ENCODE data around the gene PDE4D.
"Not testable (repeated sequence)": the region's sequence is repeated elsewhere in the genome, so short reads cannot be mapped to it uniquely, and the experiment has no call there.

Gene PDE4D

DNA sequence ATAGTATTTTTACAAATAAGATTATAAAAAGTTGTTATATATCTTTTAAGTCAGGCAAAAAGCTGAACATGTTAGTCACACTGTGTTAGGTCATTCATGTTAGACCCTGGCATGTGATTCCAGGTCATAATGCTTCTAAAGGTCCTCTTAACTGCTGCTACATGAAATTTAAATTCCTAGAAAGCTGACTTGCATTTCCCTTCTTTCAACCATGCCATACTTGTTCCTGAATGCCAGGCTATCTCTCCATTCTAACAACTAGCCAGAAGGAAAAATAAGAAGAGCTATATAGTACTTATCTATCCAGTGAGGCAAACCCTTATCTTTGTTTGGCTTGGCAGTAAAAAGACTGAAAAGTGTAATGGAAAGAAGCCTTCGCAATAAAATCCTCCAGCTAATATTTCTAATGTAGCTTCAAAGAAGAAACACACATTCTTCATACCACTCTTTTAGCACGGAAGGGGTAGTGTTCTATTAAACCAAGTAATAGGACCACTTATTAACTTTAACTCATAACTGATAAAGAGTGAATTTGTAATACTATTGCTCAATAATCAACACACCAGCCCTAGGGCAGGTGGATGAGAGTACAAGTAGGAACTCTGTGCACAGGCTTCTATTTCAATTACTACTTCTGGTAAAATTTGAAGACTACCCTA lies 310.2 kb downstream of the PDE4D start:
- DNase-seq (ENCODE audit: low read depth in 2 of 2), result no peak

DNA sequence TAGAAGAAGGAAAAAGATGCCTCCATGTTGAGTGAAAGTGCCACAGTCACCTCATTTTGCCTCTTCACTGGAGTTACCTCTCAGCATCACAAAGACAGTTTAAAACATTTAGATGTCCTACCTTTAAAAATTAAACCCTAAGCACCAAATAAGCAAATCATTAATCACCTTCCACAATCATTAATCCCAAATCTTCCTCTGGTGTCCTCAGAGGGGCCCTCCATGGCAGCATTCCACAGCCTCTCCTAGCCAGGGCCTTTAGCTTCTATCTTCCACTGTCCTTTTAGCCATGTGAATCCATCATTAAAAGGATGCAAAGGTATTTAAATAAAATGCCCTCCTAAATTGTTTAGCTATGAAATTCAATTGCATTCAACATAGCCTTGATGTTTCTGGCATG lies 310.8 kb downstream of the PDE4D start:
- no peak for DNase-seq (ENCODE audit: low read depth in 2 of 2)

DNA sequence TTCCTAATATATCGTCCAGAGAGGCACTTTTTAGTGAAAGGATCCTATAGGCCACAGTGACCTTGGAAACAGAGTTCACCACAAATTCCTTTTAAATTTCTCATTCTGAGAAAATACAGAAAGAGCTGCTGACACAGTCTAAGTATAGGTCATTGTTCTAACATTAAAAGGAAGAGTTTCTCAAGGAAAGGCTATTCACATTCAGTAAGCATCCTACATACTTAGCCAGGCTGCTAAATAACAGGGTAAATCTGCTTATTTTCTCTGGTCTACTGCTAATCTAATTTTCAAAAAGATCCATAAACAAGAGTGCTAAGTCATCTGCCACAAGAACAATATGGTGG lies 313.7 kb downstream of the PDE4D start:
- no peak for DNase-seq (ENCODE audit: low read depth in 2 of 2)

DNA sequence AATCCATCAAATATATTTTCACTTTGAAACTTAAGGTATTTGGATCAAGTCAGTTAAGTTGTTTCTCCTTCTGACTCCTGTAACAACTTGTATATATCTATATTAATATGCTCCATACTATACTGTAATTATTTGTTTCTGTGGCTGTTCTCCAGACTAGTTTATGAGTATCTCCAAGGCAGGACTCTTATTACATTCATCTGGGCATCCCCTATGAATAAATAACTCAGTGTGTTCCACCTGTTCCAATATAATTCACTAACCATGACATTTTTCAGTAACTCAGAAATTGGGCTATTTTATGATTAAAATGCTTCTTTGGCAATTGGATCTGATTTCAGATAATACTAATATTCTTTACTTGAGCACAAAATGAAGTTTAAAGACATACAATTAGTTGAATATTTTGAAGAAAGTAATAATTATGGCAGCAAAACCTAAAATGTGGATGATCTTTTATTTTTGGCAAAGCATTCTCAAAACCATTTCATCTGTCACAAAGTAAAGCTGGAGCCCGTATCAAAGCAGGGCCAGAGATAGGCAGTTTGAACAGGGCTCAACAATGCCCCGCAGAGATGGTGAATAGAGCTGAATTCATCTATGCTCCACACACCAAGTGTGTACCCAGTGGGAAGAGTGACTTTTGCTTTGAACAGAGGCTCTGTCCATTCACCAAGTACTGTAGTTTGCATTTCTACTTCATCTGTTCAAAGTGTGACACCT lies 314.3 kb downstream of the PDE4D start:
- no peak for DNase-seq (ENCODE audit: low read depth in 2 of 2)

DNA sequence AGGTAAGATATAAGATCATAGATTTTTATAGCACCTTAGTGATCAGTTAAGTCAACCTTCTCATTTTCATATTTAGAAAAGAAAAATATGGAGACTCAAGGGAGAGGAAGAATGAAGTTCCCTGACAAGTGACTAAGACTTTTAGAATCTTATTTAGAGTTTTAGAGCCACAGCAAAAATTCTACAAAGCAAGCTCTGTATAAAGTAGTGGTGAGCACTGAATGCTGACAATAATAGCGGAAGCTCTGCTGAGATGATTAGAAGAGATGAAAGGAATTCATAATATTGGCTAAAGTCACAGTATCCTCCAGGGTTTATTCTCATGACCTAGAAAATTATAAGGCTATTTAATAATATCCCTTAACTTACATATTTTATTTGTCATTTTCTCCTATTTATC lies 316.0 kb downstream of the PDE4D start:
- DNase-seq (ENCODE audit: low read depth in 2 of 2), result no peak

DNA sequence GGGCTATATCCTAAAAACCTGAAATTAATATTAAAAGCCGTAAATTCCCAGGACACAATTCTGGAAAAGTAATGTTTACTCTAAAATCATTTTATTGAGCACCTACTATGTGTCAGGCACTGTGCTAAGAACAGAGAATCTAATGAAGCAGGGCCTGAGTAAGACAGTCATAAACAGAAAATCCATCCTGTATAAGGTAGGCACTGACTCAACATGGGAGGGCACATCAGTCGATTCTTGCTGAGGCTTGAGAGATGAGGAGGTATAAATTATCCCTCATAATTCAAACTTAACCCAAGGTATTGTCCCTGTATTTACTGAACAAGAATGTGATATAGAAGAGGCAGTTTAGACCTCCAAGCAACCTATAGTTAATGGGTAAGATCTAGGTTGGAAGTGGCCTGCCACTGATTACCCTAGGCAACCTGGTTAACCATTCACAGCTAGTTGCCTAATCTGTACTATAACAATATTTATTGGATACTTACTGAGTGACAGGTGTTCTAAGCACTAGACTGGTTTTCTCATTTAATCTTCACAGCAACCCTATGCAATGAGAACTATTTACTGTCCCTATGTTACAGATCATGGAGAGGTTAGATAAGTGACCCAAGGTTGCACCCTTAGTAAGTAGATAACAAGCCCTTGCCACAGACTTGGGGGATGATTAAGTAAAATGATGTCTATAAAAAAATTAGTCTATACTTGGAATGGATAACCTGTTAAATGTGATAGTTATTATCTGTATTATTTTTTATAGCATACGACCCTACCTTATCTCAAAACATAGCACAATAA lies 317.7 kb downstream of the PDE4D start:
- no peak for DNase-seq (ENCODE audit: low read depth in 2 of 2)

DNA sequence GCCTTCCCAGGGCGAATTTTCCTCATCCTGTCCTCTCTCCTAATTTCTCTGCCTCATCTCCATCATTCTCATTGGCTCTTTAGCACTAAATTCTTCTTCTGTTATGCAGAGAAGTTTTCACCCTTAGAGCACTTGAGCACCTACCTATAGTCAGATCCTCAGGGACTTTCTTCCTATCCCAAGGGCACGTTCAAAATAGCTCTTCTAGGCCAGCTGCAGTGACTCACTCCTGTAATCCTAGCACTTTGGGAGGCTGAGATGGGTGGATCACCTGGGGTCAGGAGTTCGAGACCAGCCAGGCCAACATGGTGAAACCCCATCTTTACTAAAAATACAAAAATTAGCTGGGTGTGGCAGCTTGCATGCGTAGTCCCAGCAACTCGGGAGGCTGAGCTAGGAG lies 320.0 kb downstream of the PDE4D start:
- not testable (repeated sequence) for DNase-seq (ENCODE audit: low read depth in 2 of 2)

DNA sequence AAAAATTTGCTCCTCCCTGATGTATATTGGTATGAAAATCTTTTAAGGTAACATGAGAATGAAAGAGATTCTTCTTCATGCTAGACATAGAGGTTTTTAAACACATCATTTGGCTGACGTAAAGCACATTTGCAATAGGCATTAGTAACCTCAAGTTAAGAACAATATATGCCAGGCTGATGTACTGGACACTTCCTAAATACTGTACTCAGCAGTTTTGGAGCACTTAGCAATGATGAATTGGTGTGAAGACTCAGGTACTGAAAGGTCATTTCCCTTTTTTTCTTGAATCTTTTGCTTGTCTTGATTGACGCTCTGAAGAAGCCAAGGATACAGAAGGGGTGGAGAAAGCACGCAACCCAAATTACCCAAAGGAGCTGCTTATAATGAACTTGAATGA lies 322.5 kb downstream of the PDE4D start:
- DNase-seq (ENCODE audit: low read depth in 2 of 2), result no peak

DNA sequence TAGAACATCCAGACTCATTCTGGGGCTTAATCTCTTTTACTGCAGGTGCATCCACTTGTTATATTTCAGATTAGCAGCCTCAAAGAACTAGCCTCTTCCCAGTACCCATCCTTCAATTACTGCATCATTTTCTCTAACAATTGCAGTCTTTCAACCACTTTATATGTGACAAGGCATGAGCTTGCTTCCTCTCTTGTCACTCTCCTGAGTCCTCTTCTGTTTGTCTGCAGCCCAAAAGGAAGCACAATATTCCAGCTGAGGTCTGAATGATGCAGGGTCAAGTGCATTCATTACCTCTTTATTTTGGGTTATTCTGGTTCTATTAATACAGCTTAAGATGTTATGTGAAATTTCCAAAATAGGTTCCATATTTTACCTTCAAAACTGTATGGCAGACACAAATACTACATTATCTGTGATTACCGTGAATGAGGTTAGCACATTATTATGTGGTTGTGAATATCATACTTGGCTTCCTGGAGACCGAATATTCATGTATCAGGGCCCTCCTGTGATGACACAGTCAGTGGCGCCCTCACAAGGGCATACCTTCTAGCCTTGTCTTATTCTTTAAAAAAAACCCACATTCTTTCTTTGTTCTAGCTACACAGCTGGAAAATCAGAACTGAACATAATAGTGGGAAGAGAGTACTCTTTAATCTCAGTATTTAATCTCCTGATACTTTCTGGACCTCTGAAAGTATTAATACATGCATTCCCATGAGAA lies 323.8 kb downstream of the PDE4D start:
- DNase-seq (ENCODE audit: low read depth in 2 of 2), result no peak

DNA sequence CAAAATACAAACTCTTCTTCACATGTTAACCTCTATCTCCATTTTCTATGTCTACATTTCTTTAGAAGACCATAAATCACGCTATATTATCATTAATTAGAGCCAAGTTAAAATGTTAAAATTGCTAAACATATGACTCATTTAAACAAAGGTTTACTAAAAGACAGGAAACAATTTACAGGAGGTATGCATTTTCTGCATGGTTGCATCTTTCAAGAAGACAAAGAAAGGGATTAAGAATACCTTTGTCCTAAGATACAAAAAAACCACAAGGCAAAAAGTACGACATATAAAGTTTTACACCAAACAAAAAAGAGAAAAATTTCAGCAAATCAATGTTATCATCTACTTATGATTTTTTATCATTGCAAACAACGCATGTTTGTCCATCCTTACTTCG lies 324.4 kb downstream of the PDE4D start:
- DNase-seq (ENCODE audit: low read depth in 2 of 2), result no peak

DNA sequence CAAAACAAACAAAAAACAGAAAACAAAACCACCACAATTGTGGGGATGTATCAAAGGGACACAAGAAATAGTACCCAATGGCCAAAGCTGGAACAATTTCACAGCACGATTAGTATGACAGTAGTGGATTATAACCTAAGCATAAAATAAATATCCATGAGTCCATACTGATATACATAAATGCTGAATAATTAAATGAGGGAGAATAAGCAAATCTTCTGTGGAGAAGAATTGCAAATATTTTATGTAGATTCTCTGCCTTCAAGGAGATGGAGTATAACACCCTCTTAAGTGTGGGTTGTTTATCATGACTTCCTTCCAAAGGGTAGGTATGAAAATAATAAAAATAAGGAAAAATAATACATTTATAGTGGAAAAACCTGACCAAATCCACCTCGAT lies 325.4 kb downstream of the PDE4D start:
- DNase-seq (ENCODE audit: low read depth in 2 of 2), result no peak

DNA sequence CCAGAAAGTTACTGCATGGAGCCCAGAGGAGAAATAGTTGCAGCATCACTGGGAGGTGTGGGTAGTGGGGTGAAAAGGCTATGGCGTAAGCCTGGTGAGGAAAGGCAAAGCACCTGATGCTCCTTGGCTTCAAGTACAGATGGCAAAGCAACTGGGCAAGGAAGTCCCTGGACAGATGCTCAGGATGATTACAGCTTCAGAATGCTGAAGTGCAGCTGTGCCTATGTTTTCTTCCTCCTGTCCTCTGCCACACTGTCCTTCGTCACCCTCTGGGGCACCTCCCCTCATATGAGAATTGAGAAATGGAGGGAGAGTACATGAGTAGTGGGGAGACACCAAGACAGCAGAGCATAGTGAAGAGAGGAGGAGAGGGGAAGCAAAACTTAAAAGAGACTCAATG lies 328.0 kb downstream of the PDE4D start:
- no peak for DNase-seq (ENCODE audit: low read depth in 2 of 2)

DNA sequence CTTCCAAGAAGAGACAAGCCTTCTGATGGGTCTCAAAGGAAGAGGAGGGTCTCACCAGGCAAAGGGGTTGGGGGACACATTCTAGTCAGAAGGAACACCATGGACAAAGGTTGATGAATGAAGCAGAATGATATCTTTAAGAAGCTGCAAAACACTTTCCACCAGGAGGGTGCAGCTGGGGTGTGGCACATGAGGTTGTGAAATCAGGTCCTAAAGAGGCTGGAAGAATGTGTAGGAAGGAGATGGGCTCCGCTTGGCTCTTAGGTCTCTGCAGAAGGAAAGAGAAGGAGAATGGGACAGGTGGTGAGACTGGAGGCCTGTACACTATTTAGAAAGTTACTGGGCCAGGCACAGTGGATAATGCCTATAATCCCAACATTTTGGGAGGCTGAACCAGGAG lies 328.6 kb downstream of the PDE4D start:
- no peak for DNase-seq (ENCODE audit: low read depth in 2 of 2)

DNA sequence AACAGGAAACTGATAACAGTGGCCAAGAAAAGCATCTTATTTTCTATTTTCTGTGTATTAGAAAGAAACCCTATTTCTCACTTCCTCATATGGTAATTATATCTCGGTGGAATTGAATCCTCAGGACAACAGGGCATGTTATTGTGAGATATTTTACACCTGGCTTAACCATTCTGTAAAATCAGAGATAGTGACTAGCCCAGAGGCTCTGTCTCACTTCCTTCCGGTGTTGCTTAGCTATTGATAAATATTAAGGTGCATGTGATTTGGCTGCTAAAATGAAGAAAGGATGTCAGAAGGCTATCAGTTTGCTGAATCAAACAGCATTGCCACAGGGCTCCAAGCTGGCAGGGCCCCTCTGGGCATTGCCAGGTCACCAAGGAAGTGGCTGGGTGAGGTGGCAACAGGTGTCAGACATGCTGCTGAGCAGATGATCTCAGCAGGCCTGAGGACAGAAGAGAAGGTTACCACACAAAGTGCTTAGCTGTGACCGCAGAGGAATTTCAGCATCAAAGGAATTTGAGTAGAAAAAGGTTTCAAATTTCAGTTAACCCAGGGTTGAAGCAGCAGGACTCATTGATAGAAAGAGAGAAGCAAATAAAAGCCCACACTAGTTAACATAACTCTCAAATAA lies 330.7 kb downstream of the PDE4D start:
- peak in 1 of 2 donors; percentile 13 for DNase-seq (ENCODE audit: low read depth in 2 of 2)

DNA sequence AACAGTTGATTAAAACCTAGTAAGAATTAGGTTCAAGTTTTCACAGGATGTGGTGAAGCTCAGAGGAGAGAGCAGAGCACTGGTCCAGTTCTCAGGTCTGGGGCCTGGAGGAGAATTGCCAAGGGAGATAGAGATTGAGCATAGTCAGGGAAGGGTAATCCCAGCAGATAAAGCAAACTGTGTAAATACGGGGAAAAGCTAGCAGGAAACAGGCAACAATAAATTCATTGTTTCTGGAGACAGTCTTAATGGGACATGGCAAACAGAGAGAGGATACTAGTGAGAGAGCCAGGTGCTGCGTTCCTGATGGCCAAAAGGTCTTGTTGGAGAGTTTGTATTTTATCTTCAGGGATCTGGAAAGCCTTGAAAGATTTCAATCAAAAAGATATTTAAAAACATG lies 333.0 kb downstream of the PDE4D start:
- no peak for DNase-seq (ENCODE audit: low read depth in 2 of 2)

DNA sequence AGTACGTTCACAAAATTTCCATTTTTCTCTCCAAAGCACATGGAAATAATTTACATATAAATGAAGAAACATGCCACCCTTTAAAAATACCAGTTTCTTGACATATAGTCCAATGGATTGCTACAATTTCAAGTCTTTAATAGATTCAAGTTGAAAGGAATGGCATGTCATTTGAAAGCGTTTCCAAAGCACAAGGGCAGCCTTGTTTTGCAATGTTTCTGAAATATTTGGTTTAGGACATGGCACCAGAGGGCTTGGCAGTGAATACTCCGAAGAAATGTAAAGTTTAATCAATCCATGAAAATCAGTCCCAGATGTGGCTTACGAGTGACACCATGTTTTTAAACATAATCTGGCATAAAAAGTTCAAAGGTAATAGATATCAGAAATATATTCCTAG lies 333.7 kb downstream of the PDE4D start:
- no peak for DNase-seq (ENCODE audit: low read depth in 2 of 2)

DNA sequence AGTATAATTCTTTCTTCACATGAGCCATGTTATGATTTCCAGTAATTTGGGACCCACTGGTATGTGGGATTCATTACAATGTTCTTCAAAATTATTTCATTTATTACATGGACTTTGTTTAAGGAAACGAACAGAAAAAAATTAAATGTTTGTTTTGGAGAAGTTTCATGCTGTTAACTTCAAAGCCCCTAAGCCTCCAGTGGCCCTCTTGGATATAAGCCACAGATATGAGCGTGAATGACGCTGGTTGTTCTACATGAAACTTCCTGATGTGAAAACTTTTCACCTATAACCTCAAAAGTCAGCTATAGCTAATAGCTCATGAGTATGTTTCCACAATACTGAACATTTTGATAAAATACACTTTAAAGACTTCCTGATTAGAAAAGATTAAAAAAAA lies 334.2 kb downstream of the PDE4D start:
- no peak for DNase-seq (ENCODE audit: low read depth in 2 of 2)

DNA sequence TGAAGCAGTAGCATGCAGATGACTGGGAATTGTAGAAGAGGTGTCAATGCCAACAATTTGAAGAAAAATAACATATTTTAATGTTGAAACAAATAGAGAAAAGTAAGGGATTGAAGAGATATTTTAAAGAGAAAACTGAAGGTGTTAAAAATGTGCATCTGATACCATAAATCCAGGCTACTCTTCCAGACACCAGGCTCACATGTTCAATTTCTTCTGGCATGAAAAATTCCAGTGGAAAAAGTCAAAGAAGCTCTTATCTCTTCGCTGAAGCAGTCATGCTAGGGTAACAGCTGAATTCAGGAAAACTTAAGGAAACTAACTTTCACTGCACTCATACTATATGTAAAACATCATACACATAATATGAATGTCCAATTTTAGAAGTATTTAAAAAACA lies 335.0 kb downstream of the PDE4D start:
- DNase-seq (ENCODE audit: low read depth in 2 of 2), result no peak

DNA sequence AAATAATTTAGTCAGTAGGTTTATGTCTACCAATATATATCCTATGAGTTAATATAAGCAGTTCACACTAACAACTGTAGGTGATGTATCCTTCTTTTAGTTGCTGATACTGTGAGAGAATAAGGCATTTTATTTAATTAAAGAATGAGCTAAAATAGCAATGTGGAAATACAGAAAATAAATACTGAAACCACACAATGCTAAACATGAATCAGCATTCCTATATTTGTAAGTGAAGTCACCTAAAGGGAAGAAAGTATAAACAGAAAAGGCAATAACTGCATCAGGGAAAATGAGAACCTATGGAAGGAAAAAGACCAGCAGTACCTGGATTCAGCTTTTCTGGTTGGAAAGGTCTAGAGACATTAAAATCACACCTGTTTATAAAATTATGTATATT lies 336.0 kb downstream of the PDE4D start:
- no peak for DNase-seq (ENCODE audit: low read depth in 2 of 2)

DNA sequence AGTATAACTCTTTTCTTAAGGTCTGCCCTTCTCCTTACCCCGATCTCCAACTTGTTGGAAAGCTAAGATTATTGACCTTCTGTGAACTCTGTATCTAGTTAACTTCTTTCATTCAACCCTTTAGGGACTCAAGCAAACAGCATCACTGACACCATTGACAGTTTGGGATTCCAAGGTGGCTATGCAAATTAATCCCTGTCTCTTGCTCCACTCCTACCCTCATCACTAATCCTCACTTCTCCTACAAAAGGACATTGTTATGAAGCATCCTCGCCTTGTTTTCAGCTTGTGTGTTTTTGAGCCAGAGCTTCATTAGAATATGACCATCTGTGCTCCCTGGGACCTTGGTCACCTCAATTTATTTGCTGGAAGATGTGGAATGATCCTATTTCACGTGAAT lies 337.9 kb downstream of the PDE4D start:
- DNase-seq (ENCODE audit: low read depth in 2 of 2), result no peak

DNA sequence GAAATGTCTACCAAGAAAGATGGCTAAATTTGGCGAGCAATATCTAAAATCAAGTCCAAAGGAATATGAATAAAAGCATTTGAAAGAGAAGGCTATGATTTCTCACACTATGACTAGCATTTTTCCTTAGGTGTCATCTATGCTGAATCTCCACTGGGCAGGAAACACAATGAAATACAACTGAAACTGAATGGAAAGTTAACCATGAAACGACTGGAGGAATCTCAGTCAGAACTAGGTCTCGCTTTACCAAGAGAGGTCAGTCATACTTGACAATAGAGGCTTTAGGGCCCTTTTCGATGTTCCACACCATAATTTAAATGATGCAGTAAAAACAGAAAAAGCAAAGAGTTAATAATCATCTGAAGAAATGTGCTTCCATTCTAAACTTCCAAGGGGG lies 339.0 kb downstream of the PDE4D start:
- DNase-seq (ENCODE audit: low read depth in 2 of 2), result no peak

DNA sequence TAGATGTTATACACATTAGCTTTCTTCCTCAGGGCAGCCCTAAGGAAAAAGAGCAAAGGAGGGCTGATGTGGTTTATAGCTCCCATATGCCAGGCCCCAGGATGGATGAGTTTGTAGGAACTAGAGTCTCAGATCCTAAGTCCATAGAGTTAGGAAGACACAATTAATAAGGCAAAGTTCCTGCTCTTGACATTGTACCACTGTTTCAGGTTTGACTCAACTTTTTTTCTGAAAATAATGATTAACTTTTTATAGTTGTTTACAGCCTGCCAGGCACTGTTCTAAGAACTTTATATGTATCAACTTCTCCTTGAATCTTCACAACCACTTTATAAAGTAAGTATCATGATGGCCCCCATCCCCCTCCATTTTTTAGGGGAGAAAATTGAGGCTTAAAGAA lies 339.5 kb downstream of the PDE4D start:
- DNase-seq (ENCODE audit: low read depth in 2 of 2), result no peak
